ENCODE data around the gene SLC6A13.

SLC6A13 gene

GRCh38 chr12:171743-172676 is 90.6 kb downstream of the SLC6A13 start:
- H3K27me3 ChIP-seq (ENCODE audit: insufficient read depth, low read length): no peaks in the 10 kb centered on the region
- H3K4me1 ChIP-seq (ENCODE audit: control insufficient read depth, insufficient read depth, low read length, unreplicated experiment): peaks cover 12% of the 10 kb centered on the region
- no peaks in the 10 kb centered on the region for H3K36me3 ChIP-seq (ENCODE audit: insufficient read depth, low read length)
- no peaks in the 10 kb centered on the region for H3K79me2 ChIP-seq (ENCODE audit: control insufficient read depth, insufficient read depth, low read length, unreplicated experiment)
- H3K27ac ChIP-seq (ENCODE audit: low read depth, low read length): no peak overlapping the region
- H3K4me3 ChIP-seq (ENCODE audit: low read depth, low read length): no peak overlapping the region
- H2AFZ ChIP-seq (ENCODE audit: low read length, unreplicated experiment): no peak overlapping the region

GRCh38 chr12:171276-171675 is 91.4 kb downstream of the SLC6A13 start:
- Histone ChIP-seq H3K4me1 (ENCODE audit: control insufficient read depth, insufficient read depth, low read length, unreplicated experiment) (peaks cover 5% of the 10 kb centered on the region), H2AFZ (ENCODE audit: low read length, unreplicated experiment) (no peak overlapping the region), H3K27me3 (ENCODE audit: insufficient read depth, low read length) (no peaks in the 10 kb centered on the region), H3K79me2 (ENCODE audit: control insufficient read depth, insufficient read depth, low read length, unreplicated experiment) (no peaks in the 10 kb centered on the region), H3K36me3 (ENCODE audit: insufficient read depth, low read length) (no peaks in the 10 kb centered on the region), H3K27ac (ENCODE audit: low read depth, low read length) (no peak overlapping the region), H3K4me3 (ENCODE audit: low read depth, low read length) (no peak overlapping the region)
